Stimulated activated CD8-positive, alpha-beta memory T cell treated with anti-CD3 and anti-CD28 coated beads, Interleukin-7, amount 100 ng/mL, for 24 hours (primary cell): ENCODE measurements around the gene DNAJB13.

Experiments used
- DNase-seq: peaks from one replicate; pipeline ENCODE4 v3.0.0-alpha.2; 2020; ENCODE audit warnings: low read depth

Gene DNAJB13

DNA sequence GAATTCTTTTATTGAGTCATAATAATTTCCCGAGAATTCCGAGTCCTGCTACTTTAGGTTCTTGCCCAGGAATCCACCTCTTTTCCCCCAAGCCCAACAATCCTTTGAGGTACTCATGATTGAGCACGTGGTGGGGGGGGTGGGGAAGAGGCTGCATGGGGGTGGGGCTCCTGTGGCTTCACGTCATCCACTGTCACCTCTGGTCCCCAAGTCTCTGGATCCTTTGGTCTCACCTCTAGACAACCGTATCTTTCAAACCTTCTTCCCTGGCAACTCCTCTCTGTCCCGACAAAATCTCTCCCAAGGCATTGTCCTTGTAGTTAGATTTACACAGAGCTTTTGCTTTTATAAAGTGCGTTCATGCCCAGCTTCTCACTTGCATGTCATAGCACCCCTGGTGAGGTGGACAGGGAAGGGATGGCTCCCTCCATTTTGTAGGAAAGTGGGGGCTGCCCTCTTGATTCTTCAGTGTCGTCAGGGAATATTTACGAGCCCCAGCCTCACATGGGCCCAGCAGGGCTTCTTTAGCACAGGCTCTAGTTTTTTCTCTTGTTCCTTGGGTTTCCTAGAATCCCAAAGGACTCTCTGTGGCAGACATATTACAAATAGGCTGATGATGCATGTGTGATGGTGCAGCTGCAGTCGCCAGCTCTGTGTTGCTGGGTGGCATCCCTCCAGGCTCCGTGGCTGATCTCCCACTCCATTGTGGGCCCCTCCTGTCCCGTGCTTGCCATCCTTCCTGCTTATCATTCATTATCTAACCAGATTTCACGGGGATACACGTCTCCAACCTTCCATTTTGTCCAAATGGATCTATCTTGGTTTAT, 49.7 kb downstream of the DNAJB13 start:
- DNase-seq: no peak

DNA sequence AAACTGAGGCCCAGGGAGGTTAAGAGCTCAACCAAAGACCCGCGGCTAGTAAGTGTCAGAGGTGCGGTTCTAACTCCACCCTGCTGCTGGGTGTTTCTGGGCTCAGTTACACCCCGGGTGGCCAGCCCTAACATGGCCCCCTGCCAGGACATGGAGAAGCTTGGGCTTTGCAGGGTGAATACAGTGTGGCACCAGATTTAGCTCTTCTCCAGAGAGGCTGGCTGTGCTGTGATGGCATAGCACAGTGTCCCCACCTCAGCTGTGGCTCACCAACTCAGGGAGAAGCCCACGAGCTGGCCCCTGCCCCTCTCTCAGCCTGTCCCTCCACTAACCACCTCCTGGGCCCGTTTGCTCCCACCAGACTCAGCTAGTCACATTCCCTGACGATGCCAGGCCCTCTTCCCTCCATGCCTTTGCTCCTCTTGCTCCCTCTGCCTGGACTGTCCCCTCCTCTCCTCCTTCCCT, 51.0 kb downstream of the DNAJB13 start:
- DNase-seq: no peak

DNA sequence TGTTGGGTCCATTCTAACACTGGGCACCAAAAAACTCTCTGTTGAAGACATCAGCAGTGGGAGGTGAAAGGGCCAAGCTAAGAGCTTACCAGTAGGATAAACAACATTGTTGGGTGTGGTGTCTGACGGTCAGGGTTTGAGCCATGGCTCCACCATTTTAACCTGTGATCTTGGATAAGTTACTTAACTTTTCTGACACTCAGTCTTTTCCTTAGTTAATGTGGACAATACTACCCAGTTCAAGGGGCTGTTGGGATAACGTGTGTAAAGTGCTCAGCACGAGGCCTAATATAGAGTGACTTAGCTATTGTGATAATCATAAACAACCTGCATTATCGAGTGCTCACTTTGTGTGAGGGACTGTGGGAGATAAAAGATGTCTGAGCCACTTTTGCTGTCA, 52.0 kb downstream of the DNAJB13 start:
- no peak for DNase-seq

DNA sequence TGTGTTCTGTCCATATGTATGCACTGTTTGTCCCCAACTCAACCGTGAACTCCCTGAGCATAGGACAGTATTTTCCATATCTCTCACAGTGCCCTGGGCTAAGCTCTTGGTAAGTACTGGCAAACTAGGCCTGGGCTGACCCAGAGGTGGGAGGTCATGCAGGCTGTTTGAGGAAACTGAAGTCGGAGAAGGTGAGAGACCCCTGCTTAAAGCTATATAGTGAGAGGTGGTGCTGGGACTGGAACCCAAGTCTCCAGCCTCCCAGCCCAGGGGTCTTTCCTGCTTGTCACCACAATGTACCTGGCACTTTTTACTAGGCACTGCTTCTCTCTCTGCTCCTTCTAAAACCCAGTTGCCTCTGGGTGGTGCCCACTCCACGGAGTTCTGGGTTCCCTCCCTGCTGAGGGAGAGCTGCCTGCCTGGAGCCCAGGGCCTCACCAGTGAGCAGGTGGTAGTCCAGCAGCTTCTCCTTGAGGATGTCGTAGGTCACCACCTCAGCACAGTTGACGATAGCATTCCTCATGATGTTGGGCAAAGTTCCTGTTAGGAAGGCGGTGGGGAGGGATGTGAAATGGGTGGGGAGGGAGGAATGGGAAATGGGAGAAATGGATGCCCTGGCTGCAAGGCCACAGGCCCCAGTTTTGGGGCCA, 53.3 kb downstream of the DNAJB13 start:
- no peak for DNase-seq

DNA sequence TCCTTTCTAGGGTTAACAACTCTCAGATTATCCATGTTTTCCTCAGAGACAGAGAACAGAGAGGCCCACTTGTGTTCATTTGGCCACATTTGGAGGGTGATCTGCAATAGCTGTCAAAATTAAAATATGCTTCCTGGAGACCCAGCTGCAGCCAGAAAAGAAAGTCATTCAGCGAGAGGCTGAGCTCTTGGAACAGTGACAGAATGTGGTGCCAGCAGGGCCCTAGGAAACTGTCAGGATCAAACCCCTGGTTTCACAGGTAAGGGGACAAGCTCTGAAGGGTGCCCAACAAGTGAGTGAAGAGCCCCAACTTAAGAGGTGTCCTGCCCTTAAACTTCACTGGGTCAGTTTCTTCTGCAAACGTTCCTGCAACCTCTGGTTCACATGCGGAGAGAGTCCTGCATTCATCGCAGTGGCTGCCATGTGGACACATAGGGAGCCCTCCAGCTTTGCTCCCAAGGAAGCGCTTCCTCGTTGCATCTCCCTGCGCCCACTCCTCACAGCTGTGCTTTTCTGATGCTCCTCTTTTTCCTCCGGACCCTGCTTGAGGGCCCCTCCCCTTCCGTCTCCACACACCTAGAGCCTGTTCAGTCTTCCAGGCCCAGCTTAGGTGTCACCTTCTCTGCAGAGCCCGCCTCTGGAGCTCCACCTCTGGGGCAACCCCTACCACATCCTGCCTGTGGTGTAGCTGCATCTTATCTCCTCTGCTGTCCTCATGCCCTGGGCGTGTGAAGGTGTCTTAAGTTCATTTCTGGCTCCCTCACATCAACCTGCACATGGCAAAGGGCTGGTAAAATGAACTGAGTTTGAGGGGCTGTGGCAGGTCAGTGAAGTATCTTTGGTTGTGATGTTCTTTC, 54.2 kb downstream of the DNAJB13 start:
- peak; percentile 49 for DNase-seq

DNA sequence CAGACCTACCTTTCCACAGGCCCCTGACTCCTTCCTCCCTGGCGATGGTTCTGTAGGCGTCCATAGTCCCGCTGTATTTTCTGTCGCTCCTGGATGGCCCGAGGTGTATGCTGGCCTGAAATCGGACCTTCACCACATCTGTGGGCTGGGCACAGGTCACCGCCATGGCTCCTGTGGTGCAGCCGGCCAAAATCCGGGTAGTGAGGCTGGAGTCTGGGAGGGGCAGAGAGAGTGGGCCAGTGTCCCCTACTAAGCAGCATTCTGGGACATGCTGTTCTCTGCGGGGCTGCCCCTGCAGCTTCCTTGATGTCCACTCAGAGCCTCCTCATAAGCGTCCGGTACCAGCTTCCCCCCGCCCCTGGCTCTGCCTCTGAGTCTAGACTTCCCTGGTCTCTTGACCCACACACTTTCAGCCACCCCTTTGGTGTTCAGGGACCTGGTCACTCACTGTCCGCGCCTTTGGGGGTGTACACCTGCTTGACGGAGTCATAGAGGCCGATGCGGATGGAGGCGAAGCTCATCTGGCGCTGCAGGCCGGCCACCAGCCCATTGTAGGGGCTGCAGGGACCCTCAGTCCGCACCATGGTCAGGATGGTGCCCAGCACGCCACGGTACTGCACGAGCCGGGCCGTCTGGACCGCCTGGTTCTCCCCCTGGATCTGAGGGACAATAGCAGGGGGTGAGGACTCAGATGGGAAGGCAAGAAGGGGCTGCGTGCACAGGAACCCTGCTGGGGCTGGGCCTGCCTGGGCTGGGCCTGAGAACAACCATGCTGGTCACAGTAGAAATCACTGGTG, 55.1 kb downstream of the DNAJB13 start:
- no peak for DNase-seq

DNA sequence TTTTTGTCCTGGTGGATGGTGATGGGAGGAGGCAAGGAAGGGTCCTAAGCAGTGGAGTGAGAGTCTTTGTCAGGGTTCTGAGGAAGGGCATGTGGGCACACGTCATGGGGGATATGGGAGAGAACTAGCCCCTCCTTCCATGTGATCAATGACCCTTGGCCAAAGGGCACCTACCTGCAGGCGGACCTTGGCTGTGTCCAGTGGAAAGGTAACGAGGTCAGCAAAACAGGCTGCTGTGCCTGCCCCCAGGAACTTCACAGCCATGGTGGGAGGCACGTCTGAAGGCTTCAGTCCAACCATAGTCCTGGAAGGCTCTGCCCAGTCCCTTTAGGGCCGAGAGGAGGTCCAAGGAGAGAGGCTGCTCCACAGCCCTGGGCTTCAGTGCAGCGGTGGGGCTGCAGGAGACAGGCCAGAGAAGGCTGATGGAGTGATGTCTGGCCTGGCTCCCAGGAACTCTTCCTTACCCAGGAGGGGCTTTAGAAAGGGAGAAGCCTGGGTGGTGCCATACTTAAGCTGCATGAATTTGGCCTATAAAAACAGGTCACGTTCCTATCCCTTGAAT, 56.0 kb downstream of the DNAJB13 start:
- no peak for DNase-seq

DNA sequence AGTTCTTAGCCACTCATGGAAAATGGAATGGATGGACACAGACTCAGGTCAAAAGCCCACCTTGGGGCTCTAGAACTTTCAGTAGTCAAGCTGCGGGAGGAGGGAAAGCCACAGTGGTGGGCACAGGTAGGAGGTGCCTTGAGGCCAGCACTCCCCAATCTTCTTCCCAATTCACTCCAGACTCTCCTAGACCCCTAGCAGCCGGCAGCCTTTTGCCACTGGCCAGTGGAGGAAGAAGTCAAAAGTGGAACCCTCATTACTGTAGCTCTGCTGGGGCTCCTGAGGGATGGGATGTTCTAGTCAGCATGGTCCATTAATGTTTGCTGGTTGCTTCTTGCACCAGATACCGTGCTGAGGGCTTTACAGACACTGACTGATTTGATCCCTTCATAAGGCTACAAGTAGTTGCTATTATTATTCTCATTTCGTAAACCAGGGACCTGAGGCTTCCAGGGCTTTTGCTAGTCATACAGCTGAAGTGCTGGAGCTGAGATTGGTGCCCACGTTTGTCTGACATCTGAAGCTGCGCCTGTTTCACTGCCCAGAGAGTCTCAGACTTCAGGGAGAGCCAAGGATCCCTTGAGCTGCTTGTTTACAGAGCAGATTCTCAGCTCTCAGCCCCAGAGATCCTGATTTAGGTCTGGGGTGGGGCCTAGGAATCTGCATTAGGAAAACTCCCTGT, 57.0 kb downstream of the DNAJB13 start:
- no peak for DNase-seq

DNA sequence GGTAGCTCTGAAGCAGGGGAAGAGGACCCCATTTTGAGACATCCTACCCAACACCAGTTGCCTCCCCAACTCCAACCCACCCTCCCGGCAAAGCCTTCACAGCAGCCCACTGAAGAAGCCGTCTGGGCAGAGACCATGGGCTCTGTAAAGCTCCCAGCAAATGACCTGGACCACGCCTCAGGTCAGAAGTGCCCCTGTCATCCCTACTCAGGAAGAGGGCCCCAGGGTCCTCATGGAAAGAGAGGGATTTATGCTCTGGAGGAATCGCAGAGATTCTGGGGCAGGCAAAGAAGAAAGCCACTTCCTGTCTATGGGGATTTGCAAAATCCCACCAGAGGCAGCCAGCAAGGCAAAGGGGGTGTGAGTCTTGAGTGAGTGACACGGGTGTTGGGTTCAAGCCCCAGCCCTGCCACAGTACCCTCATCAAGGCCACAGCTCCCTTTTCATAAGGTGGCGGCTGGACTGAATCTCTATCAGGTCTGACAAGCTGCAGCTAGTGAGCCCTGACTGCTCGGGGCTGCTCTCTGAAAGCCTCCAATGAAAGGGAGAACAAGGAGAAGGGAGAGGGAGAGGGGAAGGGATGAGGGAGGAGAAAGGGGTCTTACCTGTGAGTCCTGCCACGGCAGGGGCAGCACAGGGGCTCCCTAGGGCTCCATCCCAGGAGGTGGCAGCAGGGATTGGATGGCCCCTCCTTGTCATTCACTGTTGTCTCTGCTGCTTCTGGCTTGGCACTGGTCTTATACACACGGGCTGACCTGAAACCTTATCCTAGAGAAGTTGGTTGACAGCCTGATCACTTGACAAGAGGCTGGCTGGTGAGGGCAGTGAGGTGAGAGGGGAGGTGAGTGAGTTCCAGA, 57.8 kb downstream of the DNAJB13 start, which contains the start of gene UCP3:
UCP3 (minus strand) TSS at position 713 of the 857 bp plus-strand sequence. CDS start 2,043 bp downstream, outside the sequence.
- DNase-seq: no peak

DNA sequence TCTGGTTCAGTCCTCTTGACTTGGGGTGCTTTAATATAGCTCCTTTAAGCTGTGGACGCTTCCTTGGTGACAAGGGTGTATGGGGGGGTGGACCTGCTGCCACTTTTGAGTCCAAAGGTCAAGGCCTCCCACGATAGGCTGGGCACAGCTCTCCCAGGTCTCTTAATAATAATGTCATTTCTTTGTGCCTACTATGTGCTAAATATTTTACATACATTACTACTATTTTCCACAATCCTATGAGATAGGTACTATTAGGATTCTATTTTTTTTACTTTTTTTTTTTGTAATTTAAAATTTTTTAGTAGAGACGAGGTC, 58.4 kb downstream of the DNAJB13 start:
- DNase-seq: no peak

DNA sequence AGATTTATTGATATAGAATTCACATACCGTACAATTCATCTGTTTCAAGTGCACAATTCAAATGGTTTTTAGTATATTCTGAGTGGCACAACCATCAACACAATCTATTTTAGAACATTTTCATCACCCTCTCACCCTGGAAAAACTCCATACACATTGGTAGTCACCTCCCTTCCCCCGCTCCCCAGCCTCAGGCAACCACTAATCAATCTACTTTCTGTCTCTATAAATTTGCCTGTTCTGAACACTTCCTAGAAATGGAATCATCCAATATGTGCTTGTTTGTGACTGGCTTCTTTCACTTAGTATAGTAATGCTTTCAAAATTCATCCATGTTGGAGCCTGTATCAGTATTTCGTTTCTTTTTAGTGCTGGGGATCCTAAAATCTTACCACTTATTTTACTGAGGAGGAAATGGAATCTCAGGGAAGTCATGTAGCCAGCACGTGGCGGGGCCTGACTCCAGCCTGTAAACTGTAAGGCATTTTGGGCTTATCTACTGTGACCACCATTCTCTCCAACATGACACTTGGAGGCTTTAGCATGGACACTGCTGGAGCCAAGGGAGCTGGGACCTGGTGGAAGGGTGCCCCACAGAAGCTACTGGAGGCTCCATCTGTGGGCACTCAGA, 59.0 kb downstream of the DNAJB13 start:
- no peak for DNase-seq

DNA sequence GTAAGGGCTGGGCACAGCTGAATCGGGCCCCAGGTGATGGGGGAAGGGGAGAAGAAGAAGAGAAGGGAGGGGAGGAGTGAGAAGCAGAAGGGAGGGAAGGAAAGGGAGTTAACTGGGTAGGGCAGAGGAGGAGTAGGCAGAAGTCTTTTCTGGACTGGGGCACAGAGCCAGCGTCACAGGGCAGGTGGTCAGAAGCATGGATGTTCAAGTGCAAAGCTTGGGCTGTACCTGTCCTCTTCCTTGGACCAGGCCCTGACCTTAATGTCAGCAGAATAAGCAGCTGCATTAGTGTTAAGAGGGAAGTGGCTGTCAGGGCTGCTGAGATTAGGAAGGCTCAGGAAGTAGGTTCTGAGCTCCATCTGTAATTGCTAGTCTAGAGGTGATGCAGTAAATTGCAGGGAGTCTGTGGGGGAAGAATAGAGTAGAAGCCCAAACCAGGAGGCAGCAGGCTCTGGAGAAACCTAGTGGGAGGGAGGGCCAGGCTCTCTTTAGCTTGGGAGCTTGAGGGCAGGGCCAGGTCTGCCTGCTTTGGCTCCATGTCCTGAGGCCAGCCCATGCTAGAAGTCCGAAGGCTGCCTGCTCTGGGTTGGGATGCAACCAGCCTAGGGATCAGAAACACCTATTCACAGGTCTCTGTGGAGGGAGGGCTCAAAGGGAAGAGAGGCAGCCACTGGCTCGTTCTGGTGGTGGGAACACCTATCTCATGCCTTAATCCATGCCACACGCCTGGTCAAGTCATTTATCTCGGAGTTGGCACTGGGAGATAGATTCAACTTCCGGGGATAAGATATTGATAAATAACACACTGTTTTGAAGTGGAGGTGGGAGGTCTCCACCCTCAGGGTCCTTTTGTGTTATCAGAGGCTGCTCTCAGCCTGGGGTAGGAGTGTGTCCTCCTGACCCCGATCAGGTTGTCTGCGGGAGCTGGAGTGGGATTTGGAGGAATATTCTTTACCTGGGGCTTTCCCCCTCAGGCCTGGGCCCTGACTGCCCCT, 59.8 kb downstream of the DNAJB13 start:
- no peak for DNase-seq

DNA sequence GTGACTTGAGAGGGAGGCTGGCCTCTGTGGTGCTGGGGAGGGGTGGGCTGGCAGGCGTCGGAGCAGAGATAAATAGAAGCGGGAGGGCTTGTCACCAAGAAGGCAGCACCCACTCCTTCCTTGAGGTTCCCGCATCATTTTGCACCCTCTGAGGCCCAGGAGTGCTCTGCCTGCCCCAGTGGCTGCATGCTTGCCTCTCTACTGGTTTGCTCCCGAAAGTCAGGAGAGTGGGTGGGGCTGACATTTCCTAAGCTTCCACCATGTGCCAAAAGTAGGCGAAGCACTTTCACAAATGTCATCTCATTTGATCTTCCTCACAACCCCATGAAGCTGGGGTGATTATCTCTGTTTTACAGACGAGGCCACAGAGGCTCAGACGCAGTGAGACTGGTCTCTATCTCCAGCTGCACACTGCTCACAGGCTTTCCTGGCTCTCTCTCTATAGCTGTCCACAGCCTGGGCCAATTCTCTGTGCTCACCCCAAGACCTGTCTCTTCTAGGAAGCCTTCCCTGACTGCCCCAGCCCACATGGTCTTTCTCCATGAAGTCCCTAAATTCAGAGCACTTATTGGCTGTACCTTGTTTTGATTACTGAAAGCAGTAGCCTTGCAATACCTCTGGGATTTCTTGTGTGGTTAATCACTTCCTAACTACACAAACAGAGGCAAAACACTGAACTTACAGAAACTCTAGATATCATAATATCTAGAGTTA, 60.7 kb downstream of the DNAJB13 start:
- DNase-seq: no peak

DNA sequence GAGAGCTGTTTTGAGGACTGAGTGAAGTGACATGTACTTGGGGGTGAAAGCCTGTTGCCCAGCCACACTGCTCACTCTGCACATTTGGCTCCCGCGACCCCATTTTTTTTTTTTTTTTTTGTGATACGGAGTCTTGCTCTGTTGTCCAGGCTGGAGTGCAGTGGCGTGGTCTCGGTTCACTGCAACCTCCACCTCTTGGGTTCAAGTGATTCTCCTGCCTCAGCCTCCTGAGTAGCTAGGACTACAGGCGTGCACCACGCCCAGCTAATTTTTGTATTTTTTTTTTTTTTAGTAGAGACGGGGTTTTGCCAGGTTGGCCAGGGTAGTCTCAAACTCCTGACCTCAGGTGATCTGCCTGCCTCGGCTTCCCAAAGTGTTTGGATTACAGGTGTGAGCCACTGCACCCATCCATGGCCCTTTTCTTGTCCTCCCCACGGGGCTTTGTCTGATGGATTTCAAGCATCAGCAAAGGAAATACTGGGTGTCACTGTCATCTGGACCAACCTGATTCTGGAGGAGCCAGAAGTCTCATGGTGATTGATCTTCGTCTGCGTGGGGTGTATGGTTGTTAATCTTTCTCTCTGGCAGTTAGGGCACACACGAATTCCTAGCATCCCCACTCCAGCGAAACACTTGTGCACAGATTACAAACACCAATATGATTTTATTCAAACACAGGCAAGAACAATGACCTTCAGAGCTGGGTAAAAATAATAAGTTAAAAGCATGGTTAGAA, 61.4 kb downstream of the DNAJB13 start:
- DNase-seq: no peak

DNA sequence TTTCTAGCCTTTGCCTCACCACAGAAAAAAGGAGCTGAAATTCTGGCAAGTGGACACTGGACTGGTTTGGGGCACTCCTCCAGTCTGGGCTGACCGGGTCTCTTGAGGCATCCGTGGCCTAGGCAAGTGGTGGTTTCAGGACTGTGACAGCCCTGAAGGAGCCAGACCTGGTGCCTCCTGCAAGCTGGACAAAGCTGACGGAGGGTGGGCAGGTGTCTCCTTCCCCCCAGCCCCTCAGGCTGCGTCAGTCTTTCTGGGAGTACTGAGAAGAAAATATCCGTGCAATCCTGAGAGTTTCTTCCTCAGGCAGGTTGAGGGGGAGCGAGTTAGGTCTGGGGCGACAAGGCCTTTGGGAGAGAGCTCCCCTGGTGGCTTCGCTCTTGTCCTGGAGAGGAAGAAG, 62.3 kb downstream of the DNAJB13 start:
- no peak for DNase-seq

DNA sequence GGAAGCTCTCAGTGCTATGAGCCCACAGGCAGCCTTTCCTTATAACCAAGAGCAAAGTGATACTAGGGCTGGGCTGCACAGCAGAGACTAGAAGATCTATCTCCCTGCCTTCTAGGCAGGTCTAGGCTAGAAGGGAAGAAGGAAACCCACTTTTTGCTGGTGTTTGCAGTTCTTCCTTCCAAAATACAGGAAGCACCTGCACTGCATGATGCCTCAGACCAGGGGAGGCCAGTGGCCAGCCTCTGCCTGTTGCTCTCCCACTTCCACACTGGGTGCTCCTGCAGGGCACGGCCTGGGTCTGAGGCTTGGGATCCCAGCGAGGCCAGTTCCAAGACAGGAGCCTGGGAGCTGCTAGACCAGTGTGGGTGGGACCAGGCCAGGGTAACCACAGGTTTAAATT, 64.1 kb downstream of the DNAJB13 start:
- no peak for DNase-seq
